HepG2 (cell line): ENCODE results near the gene BLVRA. TPM values are rescaled to one million over a fixed set of nuclear protein-coding genes. Genes with fewer than 3 reads are reported as not detected.

ENCODE experiments used
- ATF2 ChIP-seq: sonication (generic); formaldehyde crosslinking; IDR thresholded peaks from 2 replicates; pipeline ENCODE4 v1.4.0; 2020; ENCODE audit warnings: missing genetic modification reagents
- CBX5 ChIP-seq: sonication (generic); formaldehyde crosslinking; IDR thresholded peaks from 2 replicates; pipeline ENCODE4 v1.4.0; 2020; ENCODE audit warnings: missing genetic modification reagents, borderline replicate concordance
- CHCHD3 ChIP-seq: sonication (generic); formaldehyde crosslinking; IDR thresholded peaks from 2 replicates; pipeline ENCODE4 v1.8.0; 2022; ENCODE audit warnings: mild to moderate bottlenecking, missing genetic modification reagents, moderate library complexity
- EEA1 ChIP-seq: sonication (generic); formaldehyde crosslinking; IDR thresholded peaks from 2 replicates; pipeline ENCODE4 v1.5.1; 2020; ENCODE audit warnings: mild to moderate bottlenecking, missing genetic modification reagents, borderline replicate concordance
- FOXA1 ChIP-seq, 2 experiments: fragments of 450-650 bp in 1 of 2; sonication (generic) in 1 of 2; formaldehyde crosslinking in 1 of 2; IDR thresholded peaks; 2 replicates each; pipeline versions ENCODE4 v1.4.0 to v1.6.1; 2016 to 2020; ENCODE audit warnings: missing genetic modification reagents in 1 of 2
- HMGXB4 ChIP-seq, 2 experiments: sonication (generic) in 1 of 2; formaldehyde crosslinking in 1 of 2; IDR thresholded peaks; 2 replicates each; pipeline versions ENCODE4 v1.4.0 to v1.6.1; 2018 to 2020; ENCODE audit warnings: missing genetic modification reagents in 2 of 2, borderline replicate concordance in 1 of 2, low read depth in 1 of 2, mild to moderate bottlenecking in 1 of 2, missing biosample characterization in 1 of 2
- KDM1A ChIP-seq: IDR thresholded peaks from 2 replicates; pipeline ENCODE4 v1.6.1; 2016; ENCODE audit warnings: missing compliant biosample characterization
- LBX2 ChIP-seq: sonication (generic); formaldehyde crosslinking; IDR thresholded peaks from 2 replicates; pipeline ENCODE4 v1.5.0; 2020; ENCODE audit warnings: missing genetic modification reagents, mild to moderate bottlenecking, borderline replicate concordance
- MAFG ChIP-seq: sonication (generic); formaldehyde crosslinking; IDR thresholded peaks from 2 replicates; pipeline ENCODE4 v1.5.1; 2020; ENCODE audit warnings: mild to moderate bottlenecking, missing genetic modification reagents
- MAX ChIP-seq: IDR thresholded peaks from 2 replicates; pipeline ENCODE4 v1.6.1; 2012; ENCODE audit warnings: inconsistent platforms
- PTBP1 ChIP-seq: fragments of 200-400 bp; formaldehyde crosslinking; IDR thresholded peaks from 2 replicates; pipeline ENCODE4 v1.6.1; 2018; ENCODE audit warnings: low read length, low read depth; ENCODE audit not compliant: poor library complexity, severe bottlenecking
- RARG ChIP-seq: sonication (generic); formaldehyde crosslinking; IDR thresholded peaks from 2 replicates; pipeline ENCODE4 v1.4.0; 2020; ENCODE audit warnings: low read depth, mild to moderate bottlenecking, missing genetic modification reagents
- RFX5 ChIP-seq: IDR thresholded peaks from 2 replicates; pipeline ENCODE4 v1.6.1; 2011; ENCODE audit warnings: low read depth, low read length, improper control_type of control experiment
- SAP130 ChIP-seq: IDR thresholded peaks from 2 replicates; pipeline ENCODE4 v1.6.1; 2016; ENCODE audit warnings: low read depth
- YEATS2 ChIP-seq: sonication (generic); formaldehyde crosslinking; IDR thresholded peaks from 2 replicates; pipeline ENCODE4 v1.4.0; 2020; ENCODE audit warnings: missing genetic modification reagents, borderline replicate concordance
- ZMAT3 ChIP-seq: sonication (generic); formaldehyde crosslinking; conservative IDR thresholded peaks from 2 replicates; pipeline ENCODE4 v1.7.0; 2021; ENCODE audit warnings: missing genetic modification reagents
- ZNF138 ChIP-seq: sonication (generic); formaldehyde crosslinking; IDR thresholded peaks from 2 replicates; pipeline ENCODE4 v1.5.0; 2020; ENCODE audit warnings: mild to moderate bottlenecking, low read depth, missing genetic modification reagents
- ZNF280B ChIP-seq: sonication (generic); formaldehyde crosslinking; IDR thresholded peaks from 2 replicates; pipeline ENCODE4 v1.5.0; 2020; ENCODE audit warnings: missing genetic modification reagents, mild to moderate bottlenecking, borderline replicate concordance
- ZNF451 ChIP-seq: sonication (generic); formaldehyde crosslinking; IDR thresholded peaks from 2 replicates; pipeline ENCODE4 v1.5.0; 2020; ENCODE audit warnings: mild to moderate bottlenecking, missing genetic modification reagents
- ZNF605 ChIP-seq: sonication (generic); formaldehyde crosslinking; IDR thresholded peaks from 2 replicates; pipeline ENCODE4 v1.8.0; 2022; ENCODE audit warnings: mild to moderate bottlenecking, missing genetic modification reagents
- ZNF704 ChIP-seq: sonication (generic); formaldehyde crosslinking; IDR thresholded peaks from 2 replicates; pipeline ENCODE4 v1.8.1; 2023; ENCODE audit warnings: mild to moderate bottlenecking, inconsistent platforms, moderate library complexity, missing genetic modification reagents, borderline replicate concordance
- ZNF761 ChIP-seq: sonication (generic); formaldehyde crosslinking; conservative IDR thresholded peaks from 2 replicates; pipeline ENCODE4 v1.4.0; 2020; ENCODE audit warnings: mild to moderate bottlenecking, missing genetic modification reagents
- polyA plus RNA-seq, 8 experiments: library from polyadenylated mRNA; depleted of rRNA in 3 of 8; stranded (reverse) in 7 of 8; unstranded in 1 of 8; fragments of >200 nt; fragmentation: Illumina TruSeq in 4 of 8; extraction: Trizol in 4 of 8; gene quantifications; 2 replicates each; pipeline versions ENCODE4 v1.2.1 to v1.2.3, GENCODE V29; 2011 to 2016; ENCODE audit warnings: low read depth in 4 of 8, missing spikeins in 1 of 8, mixed read lengths in 1 of 8; ENCODE audit not compliant: insufficient read depth in 1 of 8
- total RNA-seq, 5 experiments: library from RNA; depleted of rRNA; stranded (reverse); fragments of >200 nt; fragmentation: Illumina TruSeq; extraction: Trizol; gene quantifications; 2 replicates each; pipeline ENCODE4 v1.2.3, GENCODE V29; 2016; ENCODE audit warnings: low read depth in 1 of 5

The BLVRA gene
- total and polyA plus RNA-seq, 2 of the 13 experiments (the other 11 are each of a cell fraction or from before 2014, with no cell fraction given) = 39.2 to 64.2 TPM

GRCh38 chr7:43781726-43782607 lies 23.5 kb downstream of the BLVRA start (continued):
- TF ChIP-seq RFX5 (no peak), ZNF761 (CRISPR knock-in tag) (no peak), YEATS2 (CRISPR knock-in tag) (peak; percentile 64; the same call in 1 of the 2 replicates), PTBP1 (no peak), LBX2 (CRISPR knock-in tag) (no peak), ZNF280B (CRISPR knock-in tag) (no peak), KDM1A (CRISPR knock-in tag) (no peak), HMGXB4 (CRISPR knock-in tag; IDR thresholded peaks at IDR 0.05; ENCODE audit: borderline replicate concordance in 1 of 2, low read depth in 1 of 2) (peak in 1 of 2 experiments; percentile 61; a peak in 1 of 4 replicates), FOXA1 (IDR thresholded peaks at IDR 0.05) (no peak), FOXA1 (CRISPR knock-in tag; IDR thresholded peaks at IDR 0.05) (peak; percentile 58), ZNF605 (CRISPR knock-in tag) (peak; percentile 74), ZNF138 (CRISPR knock-in tag) (no peak), ZNF704 (CRISPR knock-in tag) (no peak), CBX5 (no peak), EEA1 (CRISPR knock-in tag) (no peak), SAP130 (CRISPR knock-in tag) (peak; percentile 68), ATF2 (CRISPR knock-in tag) (no peak), ZNF451 (CRISPR knock-in tag) (0 out of 2 replicates have a peak, but pooled peaks have one; percentile 17), MAFG (no peak), ZMAT3 (CRISPR knock-in tag) (no peak), CHCHD3 (CRISPR knock-in tag) (no peak), RARG (CRISPR knock-in tag) (no peak), MAX (peak; percentile 50)
